Mesendoderm (in vitro differentiated cells): ENCODE results near the gene ADM5.

ENCODE experiments used
- DNase-seq: peaks from one replicate; pipeline ENCODE4 v3.0.0; 2013
- H2AK5ac ChIP-seq: 2 replicates; pipeline ENCODE4 v1.6.1; 2013; ENCODE audit warnings: low read length, inconsistent platforms
- H2BK120ac ChIP-seq: 2 replicates; pipeline ENCODE4 v1.6.1; 2013; ENCODE audit warnings: low read depth, mild to moderate bottlenecking, low read length, moderate library complexity, mixed read lengths
- H2BK15ac ChIP-seq: replicated peaks from 2 replicates; pipeline ENCODE4 v1.6.1; 2013; ENCODE audit warnings: low read depth, mild to moderate bottlenecking, moderate library complexity
- H2BK5ac ChIP-seq: 2 replicates; pipeline ENCODE4 v1.6.1; 2013; ENCODE audit warnings: low read length, inconsistent platforms
- H3K18ac ChIP-seq: 2 replicates; pipeline ENCODE4 v1.6.1; 2013; ENCODE audit warnings: mild to moderate bottlenecking, low read length, mixed read lengths
- H3K23ac ChIP-seq: one replicate; pipeline ENCODE4 v1.6.1; 2013; ENCODE audit warnings: low read length
- H3K27ac ChIP-seq: 2 replicates; pipeline ENCODE4 v1.5.1; 2013; ENCODE audit warnings: low read depth, mild to moderate bottlenecking, inconsistent platforms, low read length, moderate library complexity
- H3K27me3 ChIP-seq: 2 replicates; pipeline ENCODE4 v1.6.1; 2013; ENCODE audit warnings: low read length, control low read depth, mild to moderate bottlenecking, inconsistent platforms; ENCODE audit not compliant: insufficient read depth, poor library complexity
- H3K36me3 ChIP-seq: 2 replicates; pipeline ENCODE4 v1.6.1; 2013; ENCODE audit warnings: low read length, inconsistent platforms; ENCODE audit not compliant: control insufficient read depth, insufficient read depth
- H3K4ac ChIP-seq: one replicate; pipeline ENCODE4 v1.6.1; 2013; ENCODE audit warnings: low read depth, mild to moderate bottlenecking, low read length, moderate library complexity
- H3K4me1 ChIP-seq: 2 replicates; pipeline ENCODE4 v1.6.1; 2013; ENCODE audit warnings: low read depth, low read length, inconsistent platforms; ENCODE audit not compliant: control insufficient read depth
- H3K4me2 ChIP-seq: 2 replicates; pipeline ENCODE4 v1.6.1; 2013; ENCODE audit warnings: low read length
- H3K4me3 ChIP-seq: 2 replicates; pipeline ENCODE4 v1.5.1; 2013; ENCODE audit warnings: mild to moderate bottlenecking, low read length
- H3K56ac ChIP-seq: one replicate; pipeline ENCODE4 v1.6.1; 2013; ENCODE audit warnings: low read length
- H3K79me1 ChIP-seq: 2 replicates; pipeline ENCODE4 v1.6.1; 2013; ENCODE audit warnings: low read length, inconsistent platforms
- H3K79me2 ChIP-seq: 2 replicates; pipeline ENCODE4 v1.6.1; 2013; ENCODE audit warnings: mild to moderate bottlenecking, low read length; ENCODE audit not compliant: control insufficient read depth, insufficient read depth
- H3K9ac ChIP-seq: 2 replicates; pipeline ENCODE4 v1.6.1; 2013; ENCODE audit warnings: low read length, inconsistent platforms
- H4K5ac ChIP-seq: one replicate; pipeline ENCODE4 v1.6.1; 2013; ENCODE audit warnings: low read length
- H4K8ac ChIP-seq: one replicate; pipeline ENCODE4 v1.6.1; 2013; ENCODE audit warnings: low read depth, mild to moderate bottlenecking, control low read depth, low read length, moderate library complexity
- WGBS: extraction: QIAGEN DNeasy Blood & Tissue Kit; methylation state at CpG from one replicate; pipeline ENCODE4 v1.1.7; 2013; ENCODE audit warnings: low lambda C conversion rate, missing lambda C conversion rate; ENCODE audit not compliant: insufficient coverage; ENCODE audit errors: extremely low coverage; 5-methylcytosine and 5-hydroxymethylcytosine counted together

Gene ADM5

DNA sequence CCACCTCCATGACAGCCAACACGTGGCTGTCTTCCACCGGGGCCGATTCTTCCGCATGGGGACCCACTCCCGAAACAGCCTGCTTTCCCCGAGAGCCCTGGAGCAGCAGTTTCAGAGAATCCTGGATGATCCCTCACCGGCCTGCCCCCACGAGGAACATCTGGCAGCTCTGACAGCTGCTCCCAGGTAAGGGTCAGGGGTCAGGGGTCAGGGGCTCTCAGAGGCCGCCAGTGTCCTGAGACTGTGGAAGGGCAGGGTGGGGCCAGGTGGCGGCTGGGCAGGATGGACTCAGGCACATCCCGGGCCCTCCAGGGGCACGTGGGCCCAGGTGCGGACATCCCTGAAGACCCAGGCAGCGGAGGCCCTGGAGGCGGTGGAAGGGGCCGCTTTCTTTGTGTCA lies 16.5 kb downstream of the ADM5 start:
- no peak overlapping the region for H3K4ac ChIP-seq
- H2BK5ac ChIP-seq, result no peak overlapping the region
- H3K27me3 ChIP-seq, result no peaks in the 10 kb centered on the region
- no peak overlapping the region for H3K18ac ChIP-seq
- WGBS, result no CpG with 5 or more reads among the region's 16 CpGs
- H3K9ac ChIP-seq, result no peak overlapping the region
- no peak overlapping the region for H3K27ac ChIP-seq
- H3K56ac ChIP-seq, result no peak overlapping the region
- H3K79me1 ChIP-seq, result no peaks in the 10 kb centered on the region
- no peak overlapping the region for H2BK120ac ChIP-seq
- H4K5ac ChIP-seq, result no peak overlapping the region
- H3K36me3 ChIP-seq, result no peaks in the 10 kb centered on the region
- H3K4me2 ChIP-seq, result no peak overlapping the region
- no peak overlapping the region for H3K23ac ChIP-seq
- H2BK15ac ChIP-seq, result no peak overlapping the region
- H2AK5ac ChIP-seq, result no peak overlapping the region
- no peak overlapping the region for H4K8ac ChIP-seq
- H3K4me3 ChIP-seq, result no peak overlapping the region
- H3K4me1 ChIP-seq, result no peaks in the 10 kb centered on the region
- H3K79me2 ChIP-seq, result no peaks in the 10 kb centered on the region
- DNase-seq, result no peak

DNA sequence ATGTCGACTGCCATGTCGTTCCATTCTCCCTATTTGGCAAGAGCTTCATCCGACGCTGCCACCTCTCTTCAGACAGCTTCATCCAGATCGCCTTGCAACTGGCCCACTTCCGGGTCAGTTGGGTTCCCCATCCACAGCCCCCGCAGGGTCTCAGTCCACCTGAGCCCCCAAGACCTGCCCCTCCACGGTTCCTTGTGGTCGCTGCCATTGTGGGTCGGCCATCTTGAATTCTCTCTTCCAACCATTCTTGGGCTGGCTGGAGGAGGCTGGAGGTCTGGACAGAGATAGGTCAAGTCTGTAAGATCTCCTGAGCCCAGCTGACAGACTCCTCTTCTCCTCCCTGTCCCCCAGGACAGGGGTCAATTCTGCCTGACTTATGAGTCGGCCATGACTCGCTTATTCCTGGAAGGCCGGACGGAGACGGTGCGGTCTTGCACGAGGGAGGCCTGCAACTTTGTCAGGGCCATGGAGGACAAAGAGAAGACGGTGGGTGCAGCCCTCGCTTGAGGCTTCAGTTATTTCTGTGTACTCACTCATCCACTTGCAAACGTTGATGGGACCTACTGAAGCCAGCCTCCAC lies 21.1 kb downstream of the ADM5 start:
- no peaks in the 10 kb centered on the region for H3K79me2 ChIP-seq
- no CpG with 5 or more reads among the region's 20 CpGs for WGBS
- H3K4me2 ChIP-seq, result no peak overlapping the region
- H3K4me1 ChIP-seq, result no peaks in the 10 kb centered on the region
- H3K27me3 ChIP-seq, result no peaks in the 10 kb centered on the region
- no peaks in the 10 kb centered on the region for H3K79me1 ChIP-seq
- no peak overlapping the region for H3K56ac ChIP-seq
- DNase-seq, result no peak
- no peak overlapping the region for H3K18ac ChIP-seq
- no peak overlapping the region for H3K27ac ChIP-seq
- no peak overlapping the region for H2BK5ac ChIP-seq
- no peaks in the 10 kb centered on the region for H3K36me3 ChIP-seq
- H2AK5ac ChIP-seq, result no peak overlapping the region
- H3K9ac ChIP-seq, result no peak overlapping the region
- no peak overlapping the region for H3K4ac ChIP-seq
- no peak overlapping the region for H2BK120ac ChIP-seq
- H2BK15ac ChIP-seq, result no peak overlapping the region
- H3K23ac ChIP-seq, result no peak overlapping the region
- H3K4me3 ChIP-seq, result no peak overlapping the region
- H4K5ac ChIP-seq, result no peak overlapping the region
- no peak overlapping the region for H4K8ac ChIP-seq

DNA sequence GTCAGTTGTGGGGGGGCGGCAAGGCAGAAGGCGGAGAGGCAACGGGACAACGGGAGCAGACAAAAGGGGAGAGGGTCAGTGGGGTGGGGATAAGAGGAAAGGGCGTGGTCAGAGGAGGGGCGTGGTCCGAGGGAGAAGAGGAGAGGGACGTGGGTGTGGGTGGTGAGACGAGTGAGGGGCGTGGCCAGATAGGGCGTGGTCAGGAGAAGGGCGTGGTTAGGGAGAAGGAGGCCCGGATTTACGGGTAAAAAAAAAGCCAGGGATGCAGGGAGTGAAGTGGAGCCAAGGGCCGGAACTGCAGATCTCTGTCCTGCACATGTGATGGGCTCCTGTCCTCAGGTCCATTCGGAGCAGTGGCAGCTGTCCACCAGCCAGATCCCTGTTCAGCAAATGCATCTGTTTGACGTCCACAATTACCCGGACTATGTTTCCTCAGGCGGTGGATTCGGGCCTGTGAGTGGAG lies 23.0 kb downstream of the ADM5 start:
- peak; percentile 79 for DNase-seq

DNA sequence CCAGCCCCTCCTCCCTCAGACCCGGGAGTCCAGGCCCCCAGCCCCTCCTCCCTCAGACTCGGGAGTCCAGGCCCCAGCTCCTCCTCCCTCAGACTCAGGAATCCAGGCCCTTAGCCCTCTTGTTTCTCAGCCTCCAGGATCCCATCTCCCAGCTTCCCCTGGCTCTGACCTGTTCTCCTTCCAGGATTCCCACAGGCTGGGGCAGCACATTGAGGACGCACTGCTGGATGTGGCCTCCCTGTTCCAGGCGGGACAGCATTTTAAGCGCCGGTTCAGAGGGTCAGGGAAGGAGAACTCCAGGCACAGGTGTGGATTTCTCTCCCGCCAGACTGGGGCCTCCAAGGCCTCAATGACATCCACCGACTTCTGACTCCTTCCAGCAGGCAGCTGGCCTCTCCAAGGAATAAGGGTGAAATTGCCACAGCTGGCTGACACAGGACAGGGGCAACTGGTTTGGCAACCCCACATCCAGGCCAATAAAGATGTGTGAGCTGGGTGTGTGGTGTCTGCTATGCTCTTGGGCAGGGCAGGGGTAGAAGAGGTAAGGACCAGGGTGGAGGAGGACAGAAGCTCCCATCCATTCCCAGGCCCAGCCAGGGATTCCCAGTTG lies 23.9 kb downstream of the ADM5 start:
- H3K4ac ChIP-seq, result no peak overlapping the region
- no peaks in the 10 kb centered on the region for H3K79me1 ChIP-seq
- no peak for DNase-seq
- no peak overlapping the region for H2BK120ac ChIP-seq
- no peak overlapping the region for H3K56ac ChIP-seq
- no peak overlapping the region for H3K18ac ChIP-seq
- H3K23ac ChIP-seq, result no peak overlapping the region
- no CpG with 5 or more reads among the region's 8 CpGs for WGBS
- H3K4me1 ChIP-seq, result no peaks in the 10 kb centered on the region
- no peaks in the 10 kb centered on the region for H3K36me3 ChIP-seq
- H3K9ac ChIP-seq, result no peak overlapping the region
- no peaks in the 10 kb centered on the region for H3K27me3 ChIP-seq
- no peak overlapping the region for H3K27ac ChIP-seq
- no peak overlapping the region for H4K8ac ChIP-seq
- no peaks in the 10 kb centered on the region for H3K79me2 ChIP-seq
- H2BK15ac ChIP-seq, result no peak overlapping the region
- no peak overlapping the region for H3K4me2 ChIP-seq
- H2AK5ac ChIP-seq, result no peak overlapping the region
- H3K4me3 ChIP-seq, result no peak overlapping the region
- H2BK5ac ChIP-seq, result no peak overlapping the region
- H4K5ac ChIP-seq, result no peak overlapping the region

More for the DNA sequence above, 23.0 kb downstream of the ADM5 start:
- Histone ChIP-seq H3K4me1 (no peaks in the 10 kb centered on the region), H3K18ac (no peak overlapping the region), H3K9ac (no peak overlapping the region), H2BK5ac (no peak overlapping the region), H2BK15ac (no peak overlapping the region), H3K4me3 (no peak overlapping the region), H3K4me2 (no peak overlapping the region), H3K27me3 (no peaks in the 10 kb centered on the region), H3K79me2 (no peaks in the 10 kb centered on the region), H4K8ac (no peak overlapping the region), H2AK5ac (no peak overlapping the region), H3K36me3 (no peaks in the 10 kb centered on the region), H4K5ac (no peak overlapping the region), H3K79me1 (no peaks in the 10 kb centered on the region), H2BK120ac (no peak overlapping the region), H3K56ac (peak overlapping the region; percentile 49), H3K27ac (no peak overlapping the region), H3K4ac (no peak overlapping the region), H3K23ac (no peak overlapping the region)
- no CpG with 5 or more reads among the region's 20 CpGs for WGBS

DNA sequence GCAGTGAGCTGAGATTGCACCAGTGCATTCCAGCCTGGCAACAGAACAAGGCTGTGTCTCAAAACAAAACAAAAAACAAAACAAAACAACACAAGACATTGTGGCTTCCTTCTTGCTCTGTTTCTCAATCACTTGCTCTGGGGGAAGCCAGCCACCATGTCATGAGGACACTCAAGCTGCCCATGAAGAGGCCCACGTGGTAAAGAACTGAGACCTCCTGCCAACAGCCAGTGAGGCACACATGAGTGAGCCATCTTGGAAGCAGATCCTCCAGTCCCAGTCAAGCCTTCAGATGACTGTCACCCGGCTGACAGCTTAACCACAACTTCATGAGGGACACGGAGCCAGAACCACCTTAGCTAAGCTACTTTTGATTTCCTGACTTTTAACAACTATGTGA lies 26.8 kb downstream of the ADM5 start:
- Histone ChIP-seq H3K56ac (no peak overlapping the region), H3K79me1 (no peaks in the 10 kb centered on the region), H3K18ac (no peak overlapping the region), H3K23ac (no peak overlapping the region), H4K5ac (no peak overlapping the region), H3K4me3 (no peak overlapping the region), H3K27ac (no peak overlapping the region), H2BK5ac (no peak overlapping the region), H2BK15ac (no peak overlapping the region), H3K4ac (no peak overlapping the region), H3K4me2 (no peak overlapping the region), H3K27me3 (no peaks in the 10 kb centered on the region), H3K79me2 (no peaks in the 10 kb centered on the region), H3K9ac (no peak overlapping the region), H2AK5ac (no peak overlapping the region), H3K36me3 (no peaks in the 10 kb centered on the region), H4K8ac (no peak overlapping the region), H3K4me1 (no peaks in the 10 kb centered on the region), H2BK120ac (no peak overlapping the region)
- WGBS, result no CpG with 5 or more reads among the region's 3 CpGs
- no peak for DNase-seq

DNA sequence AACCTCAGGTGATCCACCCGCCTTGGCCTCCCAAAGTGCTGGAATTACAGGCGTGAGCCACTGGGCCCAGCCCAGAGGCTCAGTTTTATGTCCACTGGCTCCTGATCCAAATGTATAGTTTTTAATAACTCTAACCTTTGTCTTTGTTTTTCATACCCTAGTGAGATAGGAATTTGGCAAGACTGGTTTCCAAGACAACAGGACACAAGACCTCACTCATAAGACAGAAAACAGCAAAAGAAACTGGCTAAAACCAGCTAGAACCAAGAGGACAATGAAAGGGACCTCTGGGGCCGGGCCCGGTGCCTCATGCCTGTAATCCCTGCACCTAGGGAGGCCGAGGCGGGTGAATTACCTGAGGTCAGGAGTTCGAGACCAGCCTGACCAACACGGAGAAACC lies 29.1 kb downstream of the ADM5 start:
- no peak overlapping the region for H2BK15ac ChIP-seq
- H4K8ac ChIP-seq, result no peak overlapping the region
- WGBS, result no CpG with 5 or more reads among the region's 8 CpGs
- H3K36me3 ChIP-seq, result no peaks in the 10 kb centered on the region
- H3K79me2 ChIP-seq, result no peaks in the 10 kb centered on the region
- DNase-seq, result peak; percentile 50
- no peak overlapping the region for H2AK5ac ChIP-seq
- H2BK5ac ChIP-seq, result no peak overlapping the region
- H3K27me3 ChIP-seq, result no peaks in the 10 kb centered on the region
- H3K9ac ChIP-seq, result no peak overlapping the region
- H3K18ac ChIP-seq, result no peak overlapping the region
- H2BK120ac ChIP-seq, result no peak overlapping the region
- H3K4me3 ChIP-seq, result no peak overlapping the region
- H3K79me1 ChIP-seq, result no peaks in the 10 kb centered on the region
- H3K4me2 ChIP-seq, result no peak overlapping the region
- no peaks in the 10 kb centered on the region for H3K4me1 ChIP-seq
- no peak overlapping the region for H3K27ac ChIP-seq
- H3K23ac ChIP-seq, result no peak overlapping the region
- no peak overlapping the region for H3K4ac ChIP-seq
- no peak overlapping the region for H4K5ac ChIP-seq
- H3K56ac ChIP-seq, result no peak overlapping the region
